B cell (primary cell): Measurements from ENCODE around the gene PLD3. TPM values are rescaled to one million over a fixed set of nuclear protein-coding genes. Genes with fewer than 3 reads are reported as not detected.

ENCODE experiments used
- ATAC-seq: fragments of 200-7000 bp; cut with Tn5 transposase; one replicate; pipeline ENCODE4 v1.10.0; 2021; ENCODE audit warnings: low read depth, mild to moderate bottlenecking, moderate number of reproducible peaks, moderate library complexity
- CTCF ChIA-PET: fragments of 350-600 bp; sonication (Branson Sonifier 250); formaldehyde crosslinking; loops from one replicate; lab custom pipeline; 2021; ENCODE audit warnings: antibody characterized with exemption, inconsistent platforms; lab: Charles Lee
- POLR2A ChIA-PET: fragments of 350-600 bp; sonication (Branson Sonifier 250); formaldehyde crosslinking; loops from one replicate; lab custom pipeline; 2021; ENCODE audit warnings: antibody characterized with exemption; lab: Charles Lee
- DNase-seq: peaks from one replicate; pipeline ENCODE4 v3.0.0; 2013
- H2AFZ ChIP-seq: 2 replicates; pipeline ENCODE4 v1.6.1; 2012; ENCODE audit warnings: mild to moderate bottlenecking, low read depth, low read length; ENCODE audit not compliant: insufficient read depth, poor library complexity, severe bottlenecking
- H3K27ac ChIP-seq, 2 donors: 1 replicate in 1 of 2; 2 replicates in 1 of 2; pipeline ENCODE4 v1.5.1; 2012 to 2013; ENCODE audit warnings: low read length in 2 of 2, mild to moderate bottlenecking in 2 of 2, moderate library complexity in 1 of 2
- H3K27me3 ChIP-seq, 4 experiments: fragments of 200-600 bp in 1 of 4; sonication (generic) in 1 of 4; replicated peaks in 1 of 4; 1 replicate in 2 of 4; 2 replicates in 2 of 4; pipeline versions ENCODE4 v1.6.1 to v1.7.0; 2013 to 2016; ENCODE audit warnings: low read length in 3 of 4, mild to moderate bottlenecking in 2 of 4, mixed read lengths in 1 of 4, moderate library complexity in 1 of 4; ENCODE audit not compliant: insufficient read depth in 4 of 4, control insufficient read depth in 3 of 4; ENCODE audit errors: control extremely low read depth in 1 of 4
- H3K36me3 ChIP-seq, 2 experiments: replicated peaks in 1 of 2; 1 replicate in 1 of 2; 2 replicates in 1 of 2; pipeline versions ENCODE4 v1.6.1 to v1.7.1; 2013; ENCODE audit warnings: low read length in 1 of 2; ENCODE audit not compliant: insufficient read depth in 2 of 2, control insufficient read depth in 1 of 2; ENCODE audit errors: control extremely low read depth in 1 of 2, extremely low read depth in 1 of 2
- H3K4me1 ChIP-seq, 2 donors: fragments of 200-600 bp in 1 of 2; sonication (generic) in 1 of 2; 1 replicate in 1 of 2; 2 replicates in 1 of 2; pipeline versions ENCODE4 v1.5.1 to v1.6.1; 2013 to 2017; ENCODE audit warnings: low read length in 2 of 2; ENCODE audit not compliant: control insufficient read depth in 2 of 2, insufficient read depth in 2 of 2
- H3K4me2 ChIP-seq: replicated peaks from 2 replicates; pipeline ENCODE3; 2012; ENCODE audit warnings: mild to moderate bottlenecking, low read depth, low read length; ENCODE audit not compliant: poor library complexity, severe bottlenecking
- H3K4me3 ChIP-seq, 5 experiments: fragments of 200-600 bp in 1 of 5; sonication (generic) in 1 of 5; 1 replicate in 3 of 5; 2 replicates in 2 of 5; pipeline versions ENCODE4 v1.5.1 to v1.7.0; 2011 to 2016; ENCODE audit warnings: low read length in 4 of 5, mild to moderate bottlenecking in 4 of 5, low read depth in 2 of 5, control low read depth in 1 of 5, moderate library complexity in 1 of 5; ENCODE audit not compliant: insufficient read depth in 1 of 5; ENCODE audit errors: control extremely low read depth in 1 of 5, extremely low read depth in 1 of 5
- H3K79me2 ChIP-seq: fragments of 200-600 bp; sonication (generic); one replicate; pipeline ENCODE4 v1.6.0; 2016; ENCODE audit warnings: low read length; ENCODE audit not compliant: control insufficient read depth, insufficient read depth
- H3K9ac ChIP-seq: fragments of 200-600 bp; sonication (generic); 2 replicates; pipeline ENCODE4 v1.6.1; 2017; ENCODE audit warnings: mild to moderate bottlenecking, low read length, moderate library complexity
- H3K9me3 ChIP-seq, 3 donors: one replicate each; pipeline versions ENCODE4 v1.6.1 to v1.7.1; 2013; ENCODE audit warnings: low read length in 2 of 3; ENCODE audit not compliant: control insufficient read depth in 2 of 3, insufficient read depth in 1 of 3; ENCODE audit errors: control extremely low read depth in 1 of 3
- H4K20me1 ChIP-seq: 2 replicates; pipeline ENCODE4 v1.6.0; 2012; ENCODE audit warnings: mild to moderate bottlenecking, low read length; ENCODE audit not compliant: insufficient read depth, control insufficient read depth, poor library complexity, severe bottlenecking
- H3K27ac Mint-ChIP-seq: one replicate; pipeline ENCODE4 v1.8.0; 2021; ENCODE audit warnings: mixed read lengths
- H3K27me3 Mint-ChIP-seq: one replicate; pipeline ENCODE4 v1.8.0; 2021; ENCODE audit warnings: mixed read lengths
- H3K4me1 Mint-ChIP-seq: one replicate; pipeline ENCODE4 v1.8.0; 2021; ENCODE audit warnings: mixed read lengths
- H3K4me3 Mint-ChIP-seq: one replicate; pipeline ENCODE4 v1.8.0; 2021; ENCODE audit warnings: mixed read lengths
- H3K9me3 Mint-ChIP-seq: one replicate; pipeline ENCODE4 v1.8.0; 2022; ENCODE audit warnings: mixed read lengths; ENCODE audit not compliant: insufficient read depth
- CTCF ChIP-seq: fragments of 200-600 bp; IDR thresholded peaks from one replicate; pipeline ENCODE4 v1.8.0; 2022; ENCODE audit warnings: antibody characterized with exemption, mild to moderate bottlenecking
- EZH2 ChIP-seq: IDR thresholded peaks from 2 replicates; pipeline ENCODE4 v1.6.1; 2012; ENCODE audit warnings: borderline replicate concordance, low read depth, mild to moderate bottlenecking, moderate library complexity, low read length; ENCODE audit not compliant: insufficient read depth, poor library complexity, severe bottlenecking
- WGBS: methylation state at CpG from one replicate; pipeline ENCODE4 v1.1.5; 2013; ENCODE audit warnings: missing lambda C conversion rate; ENCODE audit not compliant: insufficient coverage; 5-methylcytosine and 5-hydroxymethylcytosine counted together
- intact Hi-C: fragments of 100-400 bp; cut with micrococcal nuclease; formaldehyde crosslinking; loops from one replicate; pipeline ENCODE4 v1.10.0; 2022
- polyA plus RNA-seq: library from polyadenylated mRNA; depleted of rRNA; stranded (reverse); fragments of >200 nt; gene quantifications from 2 replicates; pipeline ENCODE4 v1.2.3, GENCODE V29; 2012
- total RNA-seq, 2 donors: library from RNA; stranded (reverse); fragments of 120-200 nt in 1 of 2; gene quantifications; 1 replicate in 1 of 2; 2 replicates in 1 of 2; pipeline versions ENCODE4 v1.2.3 to v1.2.4, GENCODE V29; 2013 to 2022

Gene PLD3
- total and polyA plus RNA-seq, 2 donors (not counting 1 experiment from before 2014, with no cell fraction given): 61.7 to 153 TPM

- intact Hi-C loops: loop anchor here (5.0 kb wide), 1 partner anchor 175 kb away; no protein-coding TSS in a partner anchor
- H3K9me3 ChIP-seq: no peaks in the 10 kb centered on the region
- DNase-seq: no peak
- H3K4me1 ChIP-seq: no peaks in the 10 kb centered on the region
- no peaks in the 10 kb centered on the region for H3K27me3 ChIP-seq
- no peak overlapping the region for H3K4me3 Mint-ChIP-seq
- CTCF ChIA-PET: no interaction called here
- H3K4me3 ChIP-seq: no peak overlapping the region
- TF ChIP-seq CTCF: no peak
- TF ChIP-seq EZH2: no peak
- no peaks in the 10 kb centered on the region for H3K4me1 Mint-ChIP-seq
- no peak overlapping the region for H3K27ac Mint-ChIP-seq
- H3K27ac ChIP-seq: no peak overlapping the region
- H3K27me3 Mint-ChIP-seq: no peaks in the 10 kb centered on the region
- no peak overlapping the region for H2AFZ ChIP-seq
- no peak overlapping the region for H3K4me2 ChIP-seq
- POLR2A ChIA-PET: no interaction called here
- ATAC-seq: no peak
- no peaks in the 10 kb centered on the region for H4K20me1 ChIP-seq
- H3K9me3 Mint-ChIP-seq: no peaks in the 10 kb centered on the region
- H3K79me2 ChIP-seq: no peaks in the 10 kb centered on the region
- no peak overlapping the region for H3K9ac ChIP-seq
- H3K36me3 ChIP-seq: no peaks in the 10 kb centered on the region
- no CpG with 5 or more reads among the region's 2 CpGs for WGBS
Observed at GRCh38 chr19:40312533-40312932, 36.0 kb upstream of the PLD3 start.

- Histone ChIP-seq H3K27me3 (no peaks in the 10 kb centered on the region), H3K4me3 (no peak overlapping the region), H3K27ac (no peak overlapping the region), H3K4me2 (no peak overlapping the region), H3K9me3 (no peaks in the 10 kb centered on the region), H4K20me1 (no peaks in the 10 kb centered on the region), H3K4me1 (no peaks in the 10 kb centered on the region), H3K36me3 (peaks cover 0 to 3% of the 10 kb centered on the region in 2 experiments), H2AFZ (no peak overlapping the region), H3K79me2 (no peaks in the 10 kb centered on the region), H3K9ac (no peak overlapping the region)
- TF ChIP-seq CTCF (no peak), EZH2 (no peak)
- no peak overlapping the region for H3K4me3 Mint-ChIP-seq
- ATAC-seq (no peak), DNase-seq (no peak)
- no peaks in the 10 kb centered on the region for H3K9me3 Mint-ChIP-seq
- WGBS: 98% methylated on average over 4 of the region's 9 CpGs
- no peak overlapping the region for H3K27ac Mint-ChIP-seq
- no peaks in the 10 kb centered on the region for H3K27me3 Mint-ChIP-seq
- POLR2A ChIA-PET: no interaction called here
- CTCF ChIA-PET: interaction anchor here (1.8 kb wide), 1 partner anchor 8 kb away, joined by 9 read pairs; no protein-coding TSS in a partner anchor
- intact Hi-C loops: loop anchor here (5.0 kb wide), 1 partner anchor 176 kb away; no protein-coding TSS in a partner anchor
- no peaks in the 10 kb centered on the region for H3K4me1 Mint-ChIP-seq
Observed at GRCh38 chr19:40313229-40313983, 35.1 kb upstream of the PLD3 start.
